ENCODE data around the gene NCR3LG1.
"Not testable (repeated sequence)": the region's sequence is repeated elsewhere in the genome, so short reads cannot be mapped to it uniquely, and the experiment has no call there.

Gene NCR3LG1

GRCh38 chr11:17416492-17416891 is 64.9 kb downstream of the NCR3LG1 start:
- DNase-seq (ENCODE audit: low spot score) = no peak
- TF ChIP-seq CTCF (IDR thresholded peaks at IDR 0.05; ENCODE audit: extremely low read depth, missing control alignments) = no peak

- no peak for TF ChIP-seq CTCF (IDR thresholded peaks at IDR 0.05; ENCODE audit: extremely low read depth, missing control alignments)
- no peak for DNase-seq (ENCODE audit: low spot score)
Observed at GRCh38 chr11:17418444-17419081, 67.0 kb downstream of the NCR3LG1 start.

GRCh38 chr11:17421781-17422180 is 70.2 kb downstream of the NCR3LG1 start:
- no peak for DNase-seq (ENCODE audit: low spot score)
- TF ChIP-seq CTCF (IDR thresholded peaks at IDR 0.05; ENCODE audit: extremely low read depth, missing control alignments) = no peak

- TF ChIP-seq CTCF (IDR thresholded peaks at IDR 0.05; ENCODE audit: extremely low read depth, missing control alignments) = no peak
- no peak for DNase-seq (ENCODE audit: low spot score)
Observed at GRCh38 chr11:17423533-17424310, 72.1 kb downstream of the NCR3LG1 start.

GRCh38 chr11:17426233-17426632 is 74.6 kb downstream of the NCR3LG1 start:
- DNase-seq (ENCODE audit: low spot score) = not testable (repeated sequence)
